Gastrocnemius medialis (tissue), 4 donors: ENCODE data around the gene HOXA5. TPM values are rescaled to one million over a fixed set of nuclear protein-coding genes. Genes with fewer than 3 reads are reported as not detected.

Source experiments
- ATAC-seq, 2 donors: fragments of 150-250 bp; one replicate each; pipeline ENCODE4 v1.9.1; 2016
- DNase-seq, 2 donors: peaks; one replicate each; pipeline ENCODE4 v3.0.0-alpha.2; 2019
- H3K27ac ChIP-seq, 4 donors: fragments of 200-600 bp; sonication (generic); 1 replicate in 1 of 4; 2 replicates in 3 of 4; pipeline ENCODE4 v1.5.1; 2016 to 2018; ENCODE audit warnings: mild to moderate bottlenecking in 2 of 4, moderate library complexity in 1 of 4
- H3K27me3 ChIP-seq, 3 donors: fragments of 200-600 bp; sonication (generic) in 2 of 3; 1 replicate in 1 of 3; 2 replicates in 2 of 3; pipeline versions ENCODE4 v1.5.1 to v1.6.0; 2016 to 2019; ENCODE audit warnings: mild to moderate bottlenecking in 1 of 3, moderate library complexity in 1 of 3
- H3K36me3 ChIP-seq, 2 donors: fragments of 200-600 bp; sonication (generic) in 1 of 2; one replicate each; pipeline ENCODE4 v1.5.1; 2017 to 2018
- H3K4me1 ChIP-seq, 2 donors: fragments of 200-600 bp; sonication (generic) in 1 of 2; one replicate each; pipeline ENCODE4 v1.5.1; 2016 to 2017; ENCODE audit warnings: mild to moderate bottlenecking in 2 of 2
- H3K4me3 ChIP-seq, 4 donors: fragments of 200-600 bp; sonication (generic) in 3 of 4; 1 replicate in 1 of 4; 2 replicates in 3 of 4; pipeline ENCODE4 v1.5.1; 2016 to 2019; ENCODE audit warnings: mild to moderate bottlenecking in 2 of 4
- H3K9me3 ChIP-seq, 3 donors: fragments of 200-600 bp; sonication (generic) in 2 of 3; 1 replicate in 1 of 3; 2 replicates in 2 of 3; pipeline ENCODE4 v1.5.1; 2016 to 2019
- CTCF ChIP-seq, 5 experiments: fragments of 450-650 bp in 3 of 5; fragments of 200-600 bp in 2 of 5; sonication (generic) in 2 of 5; IDR thresholded peaks in 4 of 5; conservative IDR thresholded peaks in 1 of 5; 1 replicate in 4 of 5; 2 replicates in 1 of 5; pipeline ENCODE4 v1.5.1; 2016 to 2019; ENCODE audit warnings: antibody characterized with exemption in 5 of 5, mild to moderate bottlenecking in 3 of 5, moderate library complexity in 3 of 5
- POLR2A ChIP-seq, 2 donors: fragments of 450-650 bp; IDR thresholded peaks; one replicate each; pipeline ENCODE4 v1.6.1; 2017; ENCODE audit warnings: antibody characterized with exemption in 2 of 2, mild to moderate bottlenecking in 2 of 2, moderate library complexity in 2 of 2
- in situ Hi-C, 4 donors: fragments of 200-750 bp; cut with MboI; loops; one replicate each; pipeline versions ENCODE4 v1.15.0 to v1.8.0; 2017; ENCODE audit warnings: low sequenced_read_pairs in 4 of 4
- intact Hi-C: fragments of 100-400 bp; cut with DNase I; formaldehyde crosslinking; loops from one replicate; pipeline ENCODE4 v1.15.1; 2023; ENCODE audit warnings: low total_unique reads
- total RNA-seq, 4 donors: library from RNA; depleted of rRNA; stranded (reverse); fragments of >200 nt; gene quantifications; one replicate each; pipeline versions ENCODE4 v1.1.0 to v1.2.3, GENCODE V29; 2016

The HOXA5 gene
- total RNA-seq, 4 donors from 2014 or later = 2.7 to 7.1 (median 7.0) TPM

DNA sequence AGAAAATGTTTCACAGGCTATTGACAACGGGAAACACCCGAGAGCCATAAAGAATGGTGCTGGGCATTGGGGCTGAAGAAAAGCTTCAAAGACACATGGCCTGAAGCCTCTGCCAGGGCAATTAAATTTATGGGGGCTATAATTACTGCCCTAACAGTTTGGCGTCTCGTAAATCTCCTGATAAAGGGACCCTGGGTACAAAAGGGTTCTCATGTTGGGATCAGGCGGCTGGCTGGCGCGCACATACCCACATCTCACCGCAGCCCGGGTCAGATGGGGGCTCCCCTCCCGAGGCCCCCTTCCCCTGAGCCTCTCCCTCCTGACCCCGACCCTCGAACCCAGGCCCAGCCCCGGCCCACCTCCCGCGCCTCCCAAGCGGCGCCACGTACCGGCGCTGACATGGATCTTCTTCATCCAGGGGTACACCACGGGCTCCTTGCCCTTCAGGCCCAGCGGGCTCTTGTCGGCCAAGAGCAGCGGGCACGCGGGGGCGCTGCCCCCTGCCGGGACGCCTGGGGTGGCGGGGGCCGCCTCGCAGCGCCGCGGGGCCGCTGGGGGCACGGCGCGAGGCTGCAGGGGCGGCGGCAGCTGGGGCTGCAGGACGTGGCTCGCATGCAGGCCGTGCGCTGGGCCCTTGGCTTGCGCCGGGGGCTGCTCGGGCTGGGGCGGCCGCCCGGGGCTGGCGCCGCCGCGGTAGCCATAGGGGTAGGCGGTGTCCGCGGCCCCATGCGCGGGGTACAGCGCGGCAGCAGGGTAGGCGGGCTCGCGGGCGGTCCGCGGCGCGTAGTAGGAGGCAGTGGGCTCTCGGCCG, 13.5 kb downstream of the HOXA5 start:
- Histone ChIP-seq H3K27ac (peak overlapping the region; percentile 95 to 97 (median 96)), H3K9me3 (no peaks in the 10 kb centered on the region), H3K27me3 (no peaks in the 10 kb centered on the region), H3K4me1 (peaks cover 58 to 70% of the 10 kb centered on the region in 2 donors), H3K36me3 (no peaks in the 10 kb centered on the region), H3K4me3 (peak overlapping the region; percentile 89 to 94 (median 90))
- intact Hi-C loops (loop anchor here (1.0 to 5.0 kb wide), 5 partner anchors 20 to 265 kb away; partner anchors contain the start of genes HOXA9 and SKAP2), in situ Hi-C loops (no loop called here)
- DNase-seq (peak; percentile 26 to 71), ATAC-seq (peak; percentile 50 to 61)
- TF ChIP-seq POLR2A (IDR thresholded peaks at IDR 0.05) = no peak
- peak; percentile 43 to 58 (median 53) for TF ChIP-seq CTCF (IDR thresholded peaks at IDR 0.05 in 4 of 5, conservative IDR thresholded peaks at IDR 0.05 in 1 of 5)

GRCh38 chr7:27128776-27129728, 14.4 kb downstream of the HOXA5 start:
- intact Hi-C loops = loop anchor here (5.0 kb wide), 1 partner anchor 97 kb away; no protein-coding TSS in a partner anchor
- H3K4me3 ChIP-seq = peak overlapping the region; percentile 60 to 90 (median 76)
- H3K36me3 ChIP-seq = no peaks in the 10 kb centered on the region
- H3K4me1 ChIP-seq = peaks cover 49 to 62% of the 10 kb centered on the region in 2 donors
- in situ Hi-C loops = no loop called here
- TF ChIP-seq POLR2A (IDR thresholded peaks at IDR 0.05) (no peak), CTCF (IDR thresholded peaks at IDR 0.05 in 4 of 5, conservative IDR thresholded peaks at IDR 0.05 in 1 of 5) (no peak)
- no peaks in the 10 kb centered on the region for H3K9me3 ChIP-seq
- H3K27me3 ChIP-seq = no peaks in the 10 kb centered on the region
- H3K27ac ChIP-seq = peak overlapping the region; percentile 88 to 97 (median 95)
- DNase-seq (no peak), ATAC-seq (no peak)

DNA sequence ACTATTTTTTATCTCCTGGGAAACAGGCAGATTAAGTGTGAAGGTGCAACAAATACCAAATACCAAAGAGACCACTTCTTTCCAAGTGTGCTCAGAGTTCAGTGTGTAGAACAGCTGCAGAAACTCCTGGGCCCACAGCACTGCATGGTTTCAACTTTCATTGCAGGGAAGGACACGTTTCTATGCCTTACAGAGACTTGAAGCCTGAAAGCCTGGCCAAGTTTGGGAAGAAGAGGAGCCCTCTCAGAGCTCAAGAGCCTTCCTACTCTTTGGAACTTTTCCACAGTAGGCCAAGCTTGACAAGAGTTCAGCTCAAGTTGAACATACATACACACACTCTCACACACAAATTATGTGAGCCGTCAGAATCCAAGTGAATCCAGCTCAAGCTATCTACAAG, 15.4 kb downstream of the HOXA5 start:
- no peak for TF ChIP-seq CTCF (IDR thresholded peaks at IDR 0.05 in 4 of 5, conservative IDR thresholded peaks at IDR 0.05 in 1 of 5)
- Histone ChIP-seq H3K4me1 (peaks cover 41 to 55% of the 10 kb centered on the region in 2 donors), H3K27ac (peak overlapping the region; percentile 88 to 97 (median 95)), H3K27me3 (no peaks in the 10 kb centered on the region), H3K4me3 (no peak overlapping the region), H3K9me3 (no peaks in the 10 kb centered on the region), H3K36me3 (no peaks in the 10 kb centered on the region)
- peak; percentile 25 to 75 for ATAC-seq
- DNase-seq = peak; percentile 36 to 82
- in situ Hi-C loops = no loop called here
- intact Hi-C loops = loop anchor here (5.0 kb wide), 1 partner anchor 96 kb away; no protein-coding TSS in a partner anchor

- Histone ChIP-seq H3K36me3 (no peaks in the 10 kb centered on the region), H3K4me1 (peaks cover 41 to 55% of the 10 kb centered on the region in 2 donors), H3K9me3 (no peaks in the 10 kb centered on the region), H3K27ac (peak overlapping the region in 1 of 4 donors; percentile 16), H3K4me3 (no peak overlapping the region), H3K27me3 (no peaks in the 10 kb centered on the region)
- intact Hi-C loops (loop anchor here (5.0 kb wide), 1 partner anchor 94 kb away; no protein-coding TSS in a partner anchor), in situ Hi-C loops (no loop called here)
- DNase-seq = no peak
- TF ChIP-seq CTCF (IDR thresholded peaks at IDR 0.05 in 4 of 5, conservative IDR thresholded peaks at IDR 0.05 in 1 of 5) = no peak
- no peak for TF ChIP-seq POLR2A (IDR thresholded peaks at IDR 0.05)
- ATAC-seq = no peak
These were observed 16.7 kb downstream of the HOXA5 start for GRCh38 chr7:27126596-27127327.
